Dermis microvascular lymphatic vessel endothelial cell (primary cell): ENCODE results near the gene HS3ST4. TPM values are rescaled to one million over a fixed set of nuclear protein-coding genes. Genes with fewer than 3 reads are reported as not detected.
"Not testable (repeated sequence)": the region's sequence is repeated elsewhere in the genome, so short reads cannot be mapped to it uniquely, and the experiment has no call there.

Experiments used
- DNase-seq, 2 donors: peaks; one replicate each; pipeline versions ENCODE4 v3.0.0 to v3.0.0-alpha.2; 2010; ENCODE audit warnings: low read depth in 2 of 2
- total RNA-seq: library from RNA; depleted of rRNA; stranded (reverse); fragments of >200 nt; gene quantifications from 2 replicates; pipeline ENCODE4 v1.2.1, GENCODE V29; 2014

HS3ST4 gene
- total RNA-seq, 1 donor from 2014 or later: not detected

GRCh38 chr16:26098206-26098605, 406.4 kb downstream of the HS3ST4 start:
- not testable (repeated sequence) for DNase-seq

DNA sequence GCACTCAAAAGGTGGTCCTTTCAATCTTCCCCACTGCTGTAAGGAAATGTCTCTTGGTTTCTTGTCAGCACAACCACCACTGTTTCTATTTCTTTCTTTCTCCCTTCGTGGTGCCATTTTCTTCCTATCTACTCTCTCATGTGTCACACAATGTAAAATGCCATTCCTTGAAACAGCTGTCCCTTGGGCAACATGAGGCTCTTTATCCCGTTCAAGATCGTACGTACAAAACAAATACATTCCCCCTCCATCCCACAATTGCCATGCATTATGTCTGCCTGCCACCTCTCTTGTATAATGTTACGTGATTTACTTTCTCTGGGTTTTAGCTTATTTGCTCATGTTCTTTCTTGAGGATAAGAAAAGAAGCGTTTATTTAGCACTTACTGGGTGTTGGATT, 410.6 kb downstream of the HS3ST4 start:
- DNase-seq: no peak

- no peak for DNase-seq
These were observed 417.2 kb downstream of the HS3ST4 start for GRCh38 chr16:26108836-26109505.

DNA sequence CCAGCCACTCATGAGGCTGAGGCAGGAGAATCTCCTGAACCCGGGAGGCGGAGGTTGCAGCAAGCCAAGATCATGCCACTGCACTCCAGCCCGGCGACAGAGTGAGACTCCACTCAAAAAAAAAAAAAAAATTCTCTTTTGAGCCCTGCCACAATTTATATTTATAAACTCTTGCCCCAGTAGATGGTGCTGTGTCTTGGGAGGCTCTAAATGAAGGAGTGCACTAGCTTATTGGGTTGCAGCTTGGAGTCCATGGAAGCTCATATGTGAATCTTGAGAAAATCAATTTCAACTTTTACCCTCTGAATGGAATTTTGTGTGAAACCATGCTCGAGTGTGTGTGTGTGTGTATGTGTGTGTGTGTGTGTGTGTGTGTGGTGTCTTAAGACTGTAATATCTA, 420.1 kb downstream of the HS3ST4 start:
- no peak for DNase-seq

DNA sequence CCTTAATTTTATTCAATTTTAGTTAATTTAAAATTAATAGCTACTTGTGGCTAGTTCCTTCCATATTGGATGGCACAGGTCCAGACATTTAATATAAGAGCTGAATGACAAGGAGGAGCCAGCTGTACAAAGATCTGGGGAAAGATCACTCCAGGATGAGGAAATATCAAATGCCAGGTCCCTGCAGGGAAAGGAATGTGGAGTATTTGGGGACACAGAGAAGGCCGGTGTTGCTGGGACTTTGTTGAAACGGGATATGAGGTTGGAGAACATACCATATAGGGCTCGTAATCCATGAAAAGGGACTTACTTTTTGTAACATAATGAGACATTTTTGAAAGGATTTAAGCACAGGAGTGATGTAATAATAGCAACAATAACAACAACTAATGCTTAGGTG, 426.8 kb downstream of the HS3ST4 start:
- DNase-seq: no peak

DNA sequence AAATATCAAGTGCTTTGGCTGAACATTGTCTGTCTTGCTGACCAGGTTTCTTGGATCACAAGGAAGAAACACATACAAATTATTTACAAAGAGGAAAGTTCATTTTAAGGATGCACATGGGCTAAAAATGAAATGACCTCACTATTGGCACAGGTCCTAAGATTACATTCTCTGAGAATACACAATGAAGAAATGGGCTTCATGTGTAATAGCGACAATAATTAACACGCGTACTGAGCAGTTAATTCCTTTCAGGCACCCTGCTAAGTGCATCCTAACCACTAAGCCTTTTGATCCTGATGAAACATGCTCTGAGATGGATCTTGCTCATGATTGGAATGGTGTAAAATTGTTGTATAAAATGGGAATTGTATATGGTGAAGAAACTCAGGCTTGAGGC, 429.0 kb downstream of the HS3ST4 start:
- DNase-seq: no peak

DNA sequence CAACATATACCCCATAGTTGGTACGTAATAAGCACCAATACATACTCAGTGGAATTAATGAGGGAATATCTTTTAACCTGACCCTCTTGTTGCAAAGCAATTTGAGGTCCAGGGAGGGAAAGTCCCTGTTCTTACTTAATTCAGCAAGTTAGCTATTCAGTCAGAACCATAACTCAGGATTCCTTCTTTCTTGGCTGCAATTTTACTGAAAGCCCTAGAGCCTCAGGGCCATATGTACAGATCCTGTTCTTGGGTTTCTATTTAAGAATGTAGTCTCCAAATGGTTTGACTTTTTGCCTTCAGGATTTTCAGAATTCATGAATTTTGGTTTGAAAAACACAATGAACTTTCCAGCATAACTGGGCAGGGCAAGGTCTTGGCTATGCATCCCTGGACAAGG, 436.5 kb downstream of the HS3ST4 start:
- no peak for DNase-seq

DNA sequence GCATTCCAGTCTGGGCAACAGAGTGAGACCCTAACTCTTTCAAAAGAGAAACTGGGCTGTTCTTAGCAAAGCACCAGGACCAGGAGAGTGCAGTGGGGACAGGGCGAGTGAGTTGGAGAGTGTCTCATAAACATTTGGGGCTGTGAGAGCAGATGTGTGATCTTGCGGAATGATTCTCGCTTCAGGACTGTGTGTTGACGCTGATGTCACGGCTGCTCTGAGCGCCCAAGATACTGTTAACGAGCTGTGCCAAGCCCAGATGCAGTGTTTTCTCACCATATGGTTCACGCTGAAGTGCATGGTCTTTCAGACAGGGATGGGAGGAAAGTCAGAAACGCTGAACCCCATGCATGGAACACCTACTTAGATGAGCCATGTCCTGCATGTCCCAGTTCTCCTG, 438.2 kb downstream of the HS3ST4 start:
- DNase-seq: no peak

DNA sequence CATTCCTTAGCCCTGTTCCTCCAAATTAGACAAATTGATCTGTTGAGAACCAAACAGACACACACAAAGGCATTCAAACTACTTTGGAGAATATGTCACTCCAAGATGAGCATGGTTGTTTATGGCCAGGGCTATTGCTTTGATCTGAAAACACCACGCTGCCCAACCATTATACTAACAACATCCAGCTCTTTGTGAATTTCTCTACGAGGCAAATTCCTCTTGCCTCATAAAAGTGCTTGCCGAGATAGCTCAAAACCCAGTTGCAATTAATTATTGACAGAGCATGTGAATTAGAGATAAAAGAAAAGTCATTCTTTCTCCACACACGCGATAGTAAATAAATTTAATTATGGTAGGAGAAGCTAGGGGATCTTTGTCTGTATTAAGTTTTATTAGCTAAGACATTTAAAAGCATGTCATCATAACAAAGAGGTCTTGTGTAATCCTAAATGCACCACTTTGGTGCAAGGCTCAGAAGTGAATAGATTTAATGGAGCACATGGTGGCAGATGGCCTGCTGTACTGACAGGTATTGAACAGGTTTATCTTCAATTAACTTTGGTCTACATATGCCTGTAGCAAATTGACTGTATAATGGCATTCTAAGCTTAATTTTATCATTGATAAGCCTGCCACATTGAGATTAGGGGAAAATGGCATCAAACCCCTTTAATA, 441.8 kb downstream of the HS3ST4 start:
- no peak for DNase-seq

- no peak for DNase-seq
These were observed 442.8 kb downstream of the HS3ST4 start for GRCh38 chr16:26134588-26134987.

DNA sequence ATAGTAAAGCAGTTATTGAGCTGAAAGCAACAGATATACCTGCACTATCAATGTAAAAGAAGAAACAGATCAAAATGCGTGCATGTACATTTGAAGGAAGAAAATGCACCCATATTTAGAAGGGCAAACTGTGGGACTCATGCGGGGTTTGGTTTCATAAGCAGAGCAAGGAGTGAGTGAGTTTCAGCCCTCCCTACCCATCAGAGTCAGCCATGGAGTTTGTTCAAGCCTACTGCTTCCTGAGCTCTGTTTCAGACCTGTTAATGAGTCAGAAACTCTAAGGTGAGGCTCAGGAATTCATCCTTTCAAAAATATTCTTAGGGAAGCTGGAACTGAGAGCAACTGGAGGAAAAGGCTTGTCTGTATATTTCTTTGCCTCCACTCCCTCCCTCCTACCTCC, 446.2 kb downstream of the HS3ST4 start:
- DNase-seq: no peak

DNA sequence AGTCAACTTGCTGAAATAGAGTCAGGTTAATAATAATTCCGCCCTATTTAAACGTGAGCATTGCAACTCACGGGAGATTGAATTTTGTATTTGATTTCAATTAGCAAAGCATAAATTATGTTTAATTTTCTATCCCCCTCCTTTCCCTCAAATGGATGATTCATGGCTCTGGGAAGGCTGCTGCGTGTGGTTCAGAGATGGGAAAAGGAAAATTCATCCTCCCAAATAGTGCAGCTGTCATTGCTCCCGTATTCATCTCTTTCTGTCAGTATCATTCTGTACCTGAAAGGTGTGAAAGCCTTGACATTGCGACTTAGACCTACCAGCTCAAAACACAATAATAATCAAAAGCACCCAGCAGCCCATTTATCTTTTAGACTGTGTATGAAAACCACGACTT, 447.3 kb downstream of the HS3ST4 start:
- no peak for DNase-seq

DNA sequence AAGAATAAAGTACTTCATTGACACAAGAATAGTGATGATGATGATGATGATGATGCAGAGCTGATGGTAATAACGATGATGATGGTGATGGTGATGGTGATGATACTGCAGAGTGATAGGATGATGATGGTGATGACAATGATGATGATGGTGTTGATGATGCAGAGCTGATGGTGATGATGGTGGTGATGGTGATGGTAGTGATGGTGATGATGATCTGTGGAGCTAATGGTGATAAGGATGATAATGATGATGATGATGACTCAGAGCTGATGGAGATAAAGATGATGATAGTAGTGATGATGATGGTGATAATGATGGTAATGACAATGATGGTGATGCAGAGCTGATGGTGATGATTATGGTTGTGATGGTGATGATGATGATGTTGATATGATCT, 448.1 kb downstream of the HS3ST4 start:
- no peak for DNase-seq

GRCh38 chr16:26149364-26150190, 457.8 kb downstream of the HS3ST4 start:
- DNase-seq: no peak

DNA sequence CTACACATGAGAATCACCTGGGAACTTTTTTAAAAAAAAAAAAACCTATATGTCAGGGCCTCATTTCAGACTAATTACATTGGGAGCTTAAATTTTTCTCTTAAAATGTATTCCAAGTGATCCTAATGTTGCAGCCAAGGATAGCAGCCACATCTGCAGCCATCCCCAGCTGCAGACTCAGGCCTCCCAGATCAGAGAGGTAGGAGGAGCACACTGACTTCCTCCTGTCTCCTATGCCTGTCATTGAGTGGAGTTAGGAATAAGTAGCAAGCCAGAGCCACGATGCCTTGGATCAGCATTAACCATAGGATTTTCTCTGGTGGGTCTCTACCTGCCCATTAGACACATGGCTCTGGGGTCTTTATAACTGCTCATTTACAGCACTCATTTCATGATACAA, 463.5 kb downstream of the HS3ST4 start:
- DNase-seq: no peak

DNA sequence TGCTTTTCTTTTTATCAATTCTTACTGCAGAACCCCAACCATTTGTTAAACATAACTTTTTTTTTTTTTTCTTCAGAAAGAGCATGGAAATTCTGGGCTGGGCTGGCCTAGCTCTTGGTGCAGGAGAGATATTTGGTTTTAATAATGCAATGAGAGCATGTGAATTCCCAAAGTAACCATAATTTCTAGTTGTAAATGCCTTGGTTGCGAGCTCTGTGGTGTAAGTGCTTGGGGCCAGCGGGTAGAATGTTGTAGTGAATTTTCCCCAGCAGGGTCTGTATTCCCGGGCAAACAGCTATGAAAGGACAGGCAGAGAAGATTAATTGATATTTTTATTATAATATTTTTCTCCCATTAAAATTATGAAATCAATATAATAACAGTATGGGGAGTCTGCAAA, 465.6 kb downstream of the HS3ST4 start:
- no peak for DNase-seq

DNA sequence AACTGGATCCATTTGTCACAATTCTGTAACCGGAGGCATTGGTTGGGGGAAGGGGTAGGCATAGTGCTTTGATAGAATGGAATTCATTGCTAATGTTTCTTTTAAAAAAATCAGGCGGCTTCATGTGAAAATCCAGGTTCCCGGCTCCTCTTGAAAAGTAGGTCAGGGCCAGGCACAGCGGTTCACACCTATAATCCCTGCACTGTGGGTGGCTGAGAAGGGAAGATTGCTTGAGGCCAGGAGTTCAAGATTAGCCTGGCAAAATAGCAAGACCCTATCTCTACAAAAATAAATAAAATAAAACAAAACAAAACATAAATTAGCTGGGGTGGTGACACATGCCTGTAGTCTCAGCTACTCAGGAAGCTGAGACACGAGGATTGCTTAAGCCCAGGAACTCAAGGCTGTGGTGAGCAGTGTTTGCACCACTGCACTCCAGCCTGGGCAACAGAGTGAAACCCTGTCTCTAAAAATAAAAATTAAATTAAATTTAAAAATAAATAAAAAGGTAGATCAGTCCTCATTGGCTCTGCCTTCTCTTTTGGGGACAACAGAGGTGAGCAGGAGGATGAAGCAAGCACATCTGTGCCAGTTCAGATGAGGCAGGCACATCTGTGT, 466.5 kb downstream of the HS3ST4 start:
- no peak for DNase-seq

DNA sequence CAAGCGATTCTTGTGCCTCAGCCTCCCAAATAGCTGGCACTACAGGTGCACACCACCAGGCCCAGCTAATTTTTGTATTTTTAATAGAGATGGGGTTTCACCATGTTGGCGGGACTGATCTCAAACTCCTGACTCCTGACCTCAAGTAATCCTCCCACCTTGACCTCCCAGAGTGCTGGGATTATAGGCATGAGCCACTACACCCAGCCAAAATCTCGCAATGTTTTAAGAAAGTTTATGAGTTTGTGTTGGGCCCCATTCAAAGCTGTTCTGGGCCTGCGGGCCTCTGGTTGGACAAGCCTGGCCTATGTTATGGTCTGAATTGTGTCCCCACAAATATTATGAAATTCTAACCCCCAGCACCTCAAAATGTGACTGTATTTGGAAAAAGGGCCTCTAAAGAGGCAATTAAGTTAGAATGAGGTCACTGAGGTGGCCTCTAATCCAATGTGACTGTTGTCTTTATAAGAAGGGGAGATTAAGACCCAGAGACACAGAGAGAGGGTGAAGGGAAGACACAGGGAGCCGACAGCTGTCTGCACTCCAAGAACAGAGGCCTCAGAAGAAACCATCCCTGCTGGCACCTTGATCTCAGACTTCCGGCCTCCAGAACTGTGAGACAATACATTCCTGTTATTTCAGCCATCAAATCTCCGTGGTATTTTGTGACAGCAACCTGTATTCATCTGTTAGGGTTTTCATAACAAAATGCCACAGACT, 469.9 kb downstream of the HS3ST4 start:
- DNase-seq: no peak

- DNase-seq: no peak
These were observed 477.7 kb downstream of the HS3ST4 start for GRCh38 chr16:26169473-26169872.

GRCh38 chr16:26175944-26176343, 484.2 kb downstream of the HS3ST4 start:
- DNase-seq: no peak

DNA sequence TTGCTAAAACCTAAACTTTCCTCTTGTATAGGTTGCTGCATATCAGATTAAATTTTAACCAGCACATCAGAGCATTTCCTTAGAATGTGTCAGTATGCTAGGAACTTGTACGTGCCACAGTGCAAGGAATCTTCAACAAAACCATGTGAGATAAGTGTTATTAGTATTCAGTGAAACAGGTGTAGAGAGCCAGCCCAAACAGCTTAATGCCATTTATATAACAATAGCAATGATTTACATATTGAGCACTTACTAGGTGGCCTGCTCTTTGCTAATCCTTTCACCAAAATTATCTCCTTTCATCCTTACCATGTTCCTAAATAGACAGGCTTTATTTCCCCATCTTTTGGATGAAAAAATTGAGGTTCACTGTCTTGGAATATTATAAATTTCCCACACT, 485.7 kb downstream of the HS3ST4 start:
- no peak for DNase-seq

DNA sequence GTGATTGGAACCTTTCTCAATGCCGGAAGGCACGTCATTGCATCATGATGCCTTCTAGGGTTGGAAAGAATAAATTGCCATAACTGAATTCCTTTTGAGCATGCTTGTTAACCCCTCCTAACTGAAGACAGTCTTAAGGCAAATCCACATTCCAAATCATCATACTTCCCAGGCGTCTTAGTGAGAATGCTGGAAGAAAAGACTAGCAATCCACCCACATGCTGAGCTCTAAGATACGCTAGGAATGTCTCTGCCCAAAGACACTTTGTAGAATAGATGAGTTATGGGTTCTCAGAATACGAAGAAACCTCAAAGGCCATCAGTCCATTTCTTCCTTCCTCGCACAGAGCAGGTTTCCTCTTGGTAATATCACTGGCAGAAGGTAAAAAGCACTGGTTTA, 486.5 kb downstream of the HS3ST4 start:
- DNase-seq: no peak
